IMR-90 (cell line): ENCODE data around the gene TNRC6C. TPM values are rescaled to one million over a fixed set of nuclear protein-coding genes. Genes with fewer than 3 reads are reported as not detected.

Source experiments
- ATAC-seq: fragments of 200-7000 bp; cut with Tn5 transposase; 2 replicates; pipeline ENCODE4 v1.9.1; 2020; ENCODE audit warnings: low read depth, mild to moderate bottlenecking, moderate library complexity
- BruUV-seq: library from RNA; stranded (reverse); fragments of 400-500 nt; replicated peaks from 2 replicates; lab custom pipeline; 2021; lab: Mats Ljungman, UMichigan
- CTCF ChIA-PET: fragments of 300-600 bp; formaldehyde crosslinking; extraction: SDS; loops from one replicate; lab custom pipeline; 2021; ENCODE audit warnings: antibody characterized with exemption; lab: Yijun Ruan, JAX
- POLR2A ChIA-PET: fragments of 300-600 bp; sonication (Branson Sonifier 250); formaldehyde crosslinking; loops from one replicate; lab custom pipeline; 2022; ENCODE audit warnings: antibody characterized with exemption; ENCODE audit not compliant: unreplicated experiment; lab: Charles Lee
- DNase-seq: peaks from one replicate; pipeline ENCODE4 v3.0.0; 2013
- H2AFZ ChIP-seq: replicated peaks from 2 replicates; pipeline ENCODE3; 2013; ENCODE audit warnings: low read length, mild to moderate bottlenecking; ENCODE audit not compliant: poor library complexity
- H2AK5ac ChIP-seq: 2 replicates; pipeline ENCODE4 v1.6.1; 2013; ENCODE audit warnings: low read depth, low read length, inconsistent platforms
- H2AK9ac ChIP-seq: replicated peaks from 2 replicates; pipeline ENCODE3; 2013; ENCODE audit warnings: mild to moderate bottlenecking, low read depth, low read length, moderate library complexity; ENCODE audit not compliant: poor library complexity
- H2BK120ac ChIP-seq: 2 replicates; pipeline ENCODE4 v1.6.1; 2013; ENCODE audit warnings: low read depth, low read length, inconsistent platforms
- H2BK15ac ChIP-seq: 3 replicates; pipeline ENCODE4 v1.6.1; 2013; ENCODE audit warnings: low read depth, low read length, inconsistent platforms
- H2BK20ac ChIP-seq: 2 replicates; pipeline ENCODE4 v1.6.1; 2013; ENCODE audit warnings: low read depth, mild to moderate bottlenecking, inconsistent platforms, low read length, moderate library complexity
- H2BK5ac ChIP-seq: 2 replicates; pipeline ENCODE4 v1.6.1; 2013; ENCODE audit warnings: mild to moderate bottlenecking, low read depth, low read length, inconsistent platforms; ENCODE audit not compliant: poor library complexity, severe bottlenecking
- H3K14ac ChIP-seq: replicated peaks from 2 replicates; pipeline ENCODE4 v1.6.1; 2013; ENCODE audit warnings: low read depth, low read length, inconsistent platforms
- H3K18ac ChIP-seq: 2 replicates; pipeline ENCODE4 v1.6.1; 2013; ENCODE audit warnings: low read depth, low read length, control low read depth
- H3K23ac ChIP-seq: 2 replicates; pipeline ENCODE4 v1.6.1; 2013; ENCODE audit warnings: low read depth, low read length, inconsistent platforms
- H3K27ac ChIP-seq: 2 replicates; pipeline ENCODE4 v1.5.1; 2013; ENCODE audit warnings: mild to moderate bottlenecking, control low read depth, low read length; ENCODE audit not compliant: insufficient read depth
- H3K27me3 ChIP-seq: 2 replicates; pipeline ENCODE4 v1.6.1; 2013; ENCODE audit warnings: low read length; ENCODE audit not compliant: control insufficient read depth, insufficient read depth
- H3K36me3 ChIP-seq: 2 replicates; pipeline ENCODE4 v1.6.1; 2013; ENCODE audit warnings: low read length, mixed read lengths; ENCODE audit not compliant: control insufficient read depth, insufficient read depth
- H3K4ac ChIP-seq: 2 replicates; pipeline ENCODE4 v1.6.1; 2013; ENCODE audit warnings: low read depth, low read length, inconsistent platforms
- H3K4me1 ChIP-seq: 2 replicates; pipeline ENCODE4 v1.6.1; 2013; ENCODE audit warnings: low read length, mixed read lengths; ENCODE audit not compliant: control insufficient read depth, insufficient read depth
- H3K4me2 ChIP-seq: 2 replicates; pipeline ENCODE4 v1.6.1; 2013; ENCODE audit warnings: low read depth, mild to moderate bottlenecking, control low read depth, low read length, moderate library complexity
- H3K4me3 ChIP-seq: 2 replicates; pipeline ENCODE4 v1.5.1; 2013; ENCODE audit warnings: low read depth, mild to moderate bottlenecking, control low read depth, low read length, moderate library complexity; ENCODE audit not compliant: insufficient read depth
- H3K56ac ChIP-seq: 2 replicates; pipeline ENCODE4 v1.6.1; 2013; ENCODE audit warnings: low read length, inconsistent platforms; ENCODE audit not compliant: insufficient read depth; ENCODE audit errors: extremely low read depth
- H3K79me1 ChIP-seq, 2 experiments: 2 replicates each; pipeline ENCODE4 v1.6.1; 2013; ENCODE audit warnings: low read length in 2 of 2, inconsistent platforms in 1 of 2, low read depth in 1 of 2
- H3K9ac ChIP-seq: 2 replicates; pipeline ENCODE4 v1.6.1; 2013; ENCODE audit warnings: low read depth, low read length, control low read depth
- H3K9me1 ChIP-seq: 2 replicates; pipeline ENCODE4 v1.6.1; 2013; ENCODE audit warnings: low read length, inconsistent platforms; ENCODE audit not compliant: insufficient read depth
- H3K9me3 ChIP-seq: 2 replicates; pipeline ENCODE4 v1.6.1; 2013; ENCODE audit warnings: low read length; ENCODE audit not compliant: control insufficient read depth, insufficient read depth
- H4K20me1 ChIP-seq: 2 replicates; pipeline ENCODE4 v1.6.1; 2013; ENCODE audit warnings: low read length, inconsistent platforms; ENCODE audit not compliant: insufficient read depth
- H4K5ac ChIP-seq: 2 replicates; pipeline ENCODE4 v1.6.1; 2013; ENCODE audit warnings: mild to moderate bottlenecking, low read depth, low read length, control low read depth
- H4K8ac ChIP-seq, 2 experiments: 2 replicates each; pipeline ENCODE4 v1.6.1; 2013; ENCODE audit warnings: low read depth in 2 of 2, low read length in 2 of 2, control low read depth in 1 of 2, inconsistent platforms in 1 of 2
- H4K91ac ChIP-seq: 2 replicates; pipeline ENCODE4 v1.6.1; 2013; ENCODE audit warnings: low read depth, low read length, inconsistent platforms; ENCODE audit not compliant: insufficient read depth
- BHLHE40 ChIP-seq: fragments of 150-350 bp; IDR thresholded peaks from 2 replicates; pipeline ENCODE4 v1.6.1; 2016; ENCODE audit warnings: mild to moderate bottlenecking, low read depth, low read length
- CEBPB ChIP-seq: IDR thresholded peaks from 2 replicates; pipeline ENCODE4 v1.6.1; 2012; ENCODE audit warnings: low read depth, low read length, improper control_type of control experiment
- CHD1 ChIP-seq: IDR thresholded peaks from 2 replicates; pipeline ENCODE4 v1.6.1; 2012; ENCODE audit warnings: low read depth, low read length, improper control_type of control experiment
- FOS ChIP-seq: fragments of 150-350 bp; IDR thresholded peaks from 2 replicates; pipeline ENCODE4 v1.6.1; 2016; ENCODE audit warnings: low read depth, low read length
- MAFK ChIP-seq: IDR thresholded peaks from 2 replicates; pipeline ENCODE4 v1.6.1; 2012; ENCODE audit warnings: low read depth, low read length, improper control_type of control experiment
- MAZ ChIP-seq: IDR thresholded peaks from 2 replicates; pipeline ENCODE4 v1.6.1; 2012; ENCODE audit warnings: low read depth, mild to moderate bottlenecking, low read length, improper control_type of control experiment, moderate library complexity, borderline replicate concordance
- NFE2L2 ChIP-seq: fragments of 150-350 bp; IDR thresholded peaks from 2 replicates; pipeline ENCODE4 v1.6.1; 2016; ENCODE audit warnings: low read depth, mild to moderate bottlenecking, low read length
- POLR2A ChIP-seq: IDR thresholded peaks from 2 replicates; pipeline ENCODE4 v1.6.1; 2012; ENCODE audit warnings: mild to moderate bottlenecking, low read depth, low read length
- RCOR1 ChIP-seq: IDR thresholded peaks from 2 replicates; pipeline ENCODE4 v1.6.1; 2012; ENCODE audit warnings: mild to moderate bottlenecking, low read length, improper control_type of control experiment; ENCODE audit not compliant: insufficient replicate concordance
- SMC3 ChIP-seq: fragments of 150-350 bp; IDR thresholded peaks from 2 replicates; pipeline ENCODE4 v1.6.1; 2016; ENCODE audit warnings: low read depth, mild to moderate bottlenecking, antibody characterized with exemption, low read length, moderate library complexity
- WGBS, 2 experiments: methylation state at CpG; one replicate each; pipeline versions ENCODE4 v1.1.5 to v1.1.7; 2013; ENCODE audit warnings: missing lambda C conversion rate in 2 of 2; ENCODE audit not compliant: insufficient read length in 1 of 2; ENCODE audit errors: extremely low coverage in 2 of 2; 5-methylcytosine and 5-hydroxymethylcytosine counted together
- dilution Hi-C: fragments of 300-500 bp; cut with HindIII; formaldehyde crosslinking; loops from one replicate; pipeline ENCODE4 v1.14.3; 2018; ENCODE audit warnings: low sequenced_read_pairs; ENCODE audit not compliant: unreplicated experiment
- in situ Hi-C: fragments of 300-500 bp; cut with MboI; formaldehyde crosslinking; loops from 3 replicates; pipeline ENCODE4 v1.14.3; 2019; ENCODE audit warnings: low sequenced_read_pairs, inconsistent platforms, mixed read lengths
- intact Hi-C: fragments of 100-400 bp; cut with micrococcal nuclease; formaldehyde crosslinking; loops from 2 replicates; pipeline ENCODE4 v1.10.0; 2022
- polyA plus RNA-seq, 3 experiments: library from polyadenylated mRNA; depleted of rRNA; stranded (reverse); fragments of >200 nt; gene quantifications; 2 replicates each; pipeline ENCODE4 v1.2.3, GENCODE V29; 2012; ENCODE audit warnings: low replicate concordance in 1 of 3
- total RNA-seq: library from RNA; depleted of rRNA; stranded (reverse); fragments of >200 nt; gene quantifications from 2 replicates; pipeline ENCODE4 v1.2.3, GENCODE V29; 2012
- TF ChIP-seq, protein P1 (sequence below): conservative IDR thresholded peaks from 2 replicates; pipeline ENCODE4 v1.5.1; 2012; ENCODE audit warnings: mild to moderate bottlenecking, low read depth, low read length, improper control_type of control experiment
- TF ChIP-seq, protein P2 (sequence below): fragments of 150-350 bp; IDR thresholded peaks from 2 replicates; pipeline ENCODE4 v1.6.1; 2016; ENCODE audit warnings: low read depth, mild to moderate bottlenecking, low read length, moderate library complexity, borderline replicate concordance

Gene TNRC6C
- total and polyA plus RNA-seq, 2 of the 4 experiments (the other 2 are of a cell fraction) = 1.6 to 2.7 TPM

DNA sequence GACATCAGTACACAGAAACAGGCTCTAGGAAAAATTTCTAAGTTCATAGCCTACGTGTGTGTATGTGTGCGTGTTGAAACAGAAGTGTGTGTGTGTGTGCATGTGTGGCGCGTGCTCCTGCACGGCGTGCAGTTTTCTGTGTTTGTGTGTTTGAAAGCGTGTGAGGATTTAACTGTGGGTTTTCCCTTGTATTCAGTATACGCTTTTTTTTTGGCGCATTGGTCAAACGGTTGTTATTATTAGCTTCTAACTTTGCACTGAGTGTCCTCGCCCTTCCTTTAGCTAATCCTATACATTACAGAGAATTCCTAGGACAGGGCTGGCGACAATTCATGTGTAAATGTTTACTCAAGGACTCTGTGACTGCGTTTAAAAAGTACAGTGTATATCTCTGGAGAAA is 147.0 kb downstream of the TNRC6C start:
- no peak overlapping the region for H4K8ac ChIP-seq
- in situ Hi-C loops (no loop called here), intact Hi-C loops (no loop called here), dilution Hi-C loops (no loop called here)
- no TSS peak for BruUV-seq
- no peak overlapping the region for H2BK120ac ChIP-seq
- WGBS, 2 experiments = no CpG with 5 or more reads among the region's 13 CpGs
- no peak overlapping the region for H3K4ac ChIP-seq
- no peak overlapping the region for H3K27ac ChIP-seq
- no peak overlapping the region for H3K9ac ChIP-seq
- no peak overlapping the region for H3K23ac ChIP-seq
- TF ChIP-seq CEBPB (no peak), FOS (no peak), NFE2L2 (no peak), POLR2A (no peak), MAZ (no peak), MAFK (no peak), CHD1 (no peak), SMC3 (no peak), RCOR1 (no peak), BHLHE40 (no peak)
- TF ChIP-seq, protein P1, sequence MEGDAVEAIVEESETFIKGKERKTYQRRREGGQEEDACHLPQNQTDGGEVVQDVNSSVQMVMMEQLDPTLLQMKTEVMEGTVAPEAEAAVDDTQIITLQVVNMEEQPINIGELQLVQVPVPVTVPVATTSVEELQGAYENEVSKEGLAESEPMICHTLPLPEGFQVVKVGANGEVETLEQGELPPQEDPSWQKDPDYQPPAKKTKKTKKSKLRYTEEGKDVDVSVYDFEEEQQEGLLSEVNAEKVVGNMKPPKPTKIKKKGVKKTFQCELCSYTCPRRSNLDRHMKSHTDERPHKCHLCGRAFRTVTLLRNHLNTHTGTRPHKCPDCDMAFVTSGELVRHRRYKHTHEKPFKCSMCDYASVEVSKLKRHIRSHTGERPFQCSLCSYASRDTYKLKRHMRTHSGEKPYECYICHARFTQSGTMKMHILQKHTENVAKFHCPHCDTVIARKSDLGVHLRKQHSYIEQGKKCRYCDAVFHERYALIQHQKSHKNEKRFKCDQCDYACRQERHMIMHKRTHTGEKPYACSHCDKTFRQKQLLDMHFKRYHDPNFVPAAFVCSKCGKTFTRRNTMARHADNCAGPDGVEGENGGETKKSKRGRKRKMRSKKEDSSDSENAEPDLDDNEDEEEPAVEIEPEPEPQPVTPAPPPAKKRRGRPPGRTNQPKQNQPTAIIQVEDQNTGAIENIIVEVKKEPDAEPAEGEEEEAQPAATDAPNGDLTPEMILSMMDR = no peak
- TF ChIP-seq, protein P2, sequence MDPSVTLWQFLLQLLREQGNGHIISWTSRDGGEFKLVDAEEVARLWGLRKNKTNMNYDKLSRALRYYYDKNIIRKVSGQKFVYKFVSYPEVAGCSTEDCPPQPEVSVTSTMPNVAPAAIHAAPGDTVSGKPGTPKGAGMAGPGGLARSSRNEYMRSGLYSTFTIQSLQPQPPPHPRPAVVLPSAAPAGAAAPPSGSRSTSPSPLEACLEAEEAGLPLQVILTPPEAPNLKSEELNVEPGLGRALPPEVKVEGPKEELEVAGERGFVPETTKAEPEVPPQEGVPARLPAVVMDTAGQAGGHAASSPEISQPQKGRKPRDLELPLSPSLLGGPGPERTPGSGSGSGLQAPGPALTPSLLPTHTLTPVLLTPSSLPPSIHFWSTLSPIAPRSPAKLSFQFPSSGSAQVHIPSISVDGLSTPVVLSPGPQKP = no peak
- no peaks in the 10 kb centered on the region for H3K27me3 ChIP-seq
- no peak overlapping the region for H2BK15ac ChIP-seq
- no peak overlapping the region for H2BK20ac ChIP-seq
- no peak overlapping the region for H3K4me3 ChIP-seq
- no peak overlapping the region for H4K91ac ChIP-seq
- no peak overlapping the region for H2AK5ac ChIP-seq
- H4K5ac ChIP-seq = no peak overlapping the region
- H3K79me1 ChIP-seq = no peaks in the 10 kb centered on the region
- H3K4me2 ChIP-seq = no peak overlapping the region
- no peaks in the 10 kb centered on the region for H4K20me1 ChIP-seq
- H2BK5ac ChIP-seq = no peak overlapping the region
- ChIA-PET CTCF (interaction anchor here (0.7 to 1.4 kb wide), 3 partner anchors 21 to 146 kb away, joined by 3 to 4 read pairs (median 4); no protein-coding TSS in a partner anchor), POLR2A (interaction anchor here (0.6 kb wide), 1 partner anchor 419 kb away, joined by 3 read pairs; no protein-coding TSS in a partner anchor)
- H3K56ac ChIP-seq = no peak overlapping the region
- no peak overlapping the region for H2AFZ ChIP-seq
- H3K9me3 ChIP-seq = no peaks in the 10 kb centered on the region
- no peak overlapping the region for H3K14ac ChIP-seq
- ATAC-seq (no peak), DNase-seq (peak; percentile 5)
- no peaks in the 10 kb centered on the region; the same call in 1 of the 2 replicates for H3K4me1 ChIP-seq
- peaks cover 22% of the 10 kb centered on the region for H3K36me3 ChIP-seq
- H3K18ac ChIP-seq = no peak overlapping the region
- peaks cover 3% of the 10 kb centered on the region; the same call in 1 of the 2 replicates for H3K9me1 ChIP-seq
- no peak overlapping the region for H2AK9ac ChIP-seq
